HepG2 (cell line): Measurements from ENCODE around the gene NUDT2. TPM values are rescaled to one million over a fixed set of nuclear protein-coding genes. Genes with fewer than 3 reads are reported as not detected.
A peak's percentile ranks its signal among the peaks of the same experiment; 100 is the strongest.

ENCODE experiments used
- ADNP ChIP-seq: sonication (generic); formaldehyde crosslinking; IDR thresholded peaks from 2 replicates; pipeline ENCODE4 v1.4.0; 2020; ENCODE audit warnings: missing genetic modification reagents
- EHMT2 ChIP-seq: fragments of 200-600 bp; sonication (generic); IDR thresholded peaks from 2 replicates; pipeline ENCODE4 v1.7.0; 2017; ENCODE audit warnings: antibody characterized with exemption, low read depth, low read length, borderline replicate concordance
- GTF3A ChIP-seq: sonication (generic); formaldehyde crosslinking; conservative IDR thresholded peaks from 2 replicates; pipeline ENCODE4 v1.4.0; 2020; ENCODE audit warnings: mild to moderate bottlenecking, missing genetic modification reagents
- IKZF1 ChIP-seq: fragments of 450-650 bp; IDR thresholded peaks from 2 replicates; pipeline ENCODE4 v1.7.1; 2016
- KDM5B ChIP-seq: sonication (generic); formaldehyde crosslinking; IDR thresholded peaks from 2 replicates; pipeline ENCODE4 v1.4.0; 2020; ENCODE audit warnings: missing genetic modification reagents, mild to moderate bottlenecking, borderline replicate concordance
- PAX8 ChIP-seq: sonication (generic); formaldehyde crosslinking; IDR thresholded peaks from 2 replicates; pipeline ENCODE4 v1.8.0; 2022; ENCODE audit warnings: mild to moderate bottlenecking, missing genetic modification reagents, borderline replicate concordance
- ZNF30 ChIP-seq: sonication (generic); formaldehyde crosslinking; IDR thresholded peaks from 2 replicates; pipeline ENCODE4 v1.5.0; 2020; ENCODE audit warnings: mild to moderate bottlenecking, missing genetic modification reagents
- ZNF557 ChIP-seq: sonication (generic); formaldehyde crosslinking; IDR thresholded peaks from 2 replicates; pipeline ENCODE4 v1.4.0; 2020; ENCODE audit warnings: missing genetic modification reagents
- ZNF569 ChIP-seq: sonication (generic); formaldehyde crosslinking; IDR thresholded peaks from 2 replicates; pipeline ENCODE4 v1.5.0; 2020; ENCODE audit warnings: mild to moderate bottlenecking, missing genetic modification reagents, moderate library complexity, borderline replicate concordance
- ZNF777 ChIP-seq: sonication (generic); formaldehyde crosslinking; IDR thresholded peaks from 2 replicates; pipeline ENCODE4 v1.4.0; 2020; ENCODE audit warnings: missing genetic modification reagents
- polyA plus RNA-seq, 8 experiments: library from polyadenylated mRNA; depleted of rRNA in 3 of 8; stranded (reverse) in 7 of 8; unstranded in 1 of 8; fragments of >200 nt; fragmentation: Illumina TruSeq in 4 of 8; extraction: Trizol in 4 of 8; gene quantifications; 2 replicates each; pipeline versions ENCODE4 v1.2.1 to v1.2.3, GENCODE V29; 2011 to 2016; ENCODE audit warnings: low read depth in 4 of 8, missing spikeins in 1 of 8, mixed read lengths in 1 of 8; ENCODE audit not compliant: insufficient read depth in 1 of 8
- total RNA-seq, 5 experiments: library from RNA; depleted of rRNA; stranded (reverse); fragments of >200 nt; fragmentation: Illumina TruSeq; extraction: Trizol; gene quantifications; 2 replicates each; pipeline ENCODE4 v1.2.3, GENCODE V29; 2016; ENCODE audit warnings: low read depth in 1 of 5
- TF ChIP-seq, protein P1 (sequence below): IDR thresholded peaks from 2 replicates; pipeline ENCODE4 v1.6.1; 2016
- TF ChIP-seq, protein P2 (sequence below): sonication (generic); formaldehyde crosslinking; IDR thresholded peaks from 2 replicates; pipeline ENCODE4 v1.8.0; 2022; ENCODE audit warnings: mild to moderate bottlenecking, missing genetic modification reagents, borderline replicate concordance
- TF ChIP-seq, protein P3 (sequence below): sonication (generic); formaldehyde crosslinking; IDR thresholded peaks from 2 replicates; pipeline ENCODE4 v1.8.1; 2022; ENCODE audit warnings: low read depth, mild to moderate bottlenecking, missing genetic modification reagents
- TF ChIP-seq, protein P4 (sequence below): sonication (generic); formaldehyde crosslinking; IDR thresholded peaks from 2 replicates; pipeline ENCODE4 v1.4.0; 2020; ENCODE audit warnings: missing genetic modification reagents, borderline replicate concordance
- TF ChIP-seq, protein P5 (sequence below): sonication (generic); formaldehyde crosslinking; IDR thresholded peaks from 2 replicates; pipeline ENCODE4 v1.5.1; 2020; ENCODE audit warnings: missing genetic modification reagents, mild to moderate bottlenecking, borderline replicate concordance
- TF ChIP-seq, protein P6 (sequence below): sonication (generic); formaldehyde crosslinking; IDR thresholded peaks from 2 replicates; pipeline ENCODE4 v1.5.0; 2020; ENCODE audit warnings: mild to moderate bottlenecking, missing genetic modification reagents

The NUDT2 gene
- total and polyA plus RNA-seq, 2 of the 13 experiments (the other 11 are each of a cell fraction or from before 2014, with no cell fraction given) = 19.9 to 24.6 TPM

DNA sequence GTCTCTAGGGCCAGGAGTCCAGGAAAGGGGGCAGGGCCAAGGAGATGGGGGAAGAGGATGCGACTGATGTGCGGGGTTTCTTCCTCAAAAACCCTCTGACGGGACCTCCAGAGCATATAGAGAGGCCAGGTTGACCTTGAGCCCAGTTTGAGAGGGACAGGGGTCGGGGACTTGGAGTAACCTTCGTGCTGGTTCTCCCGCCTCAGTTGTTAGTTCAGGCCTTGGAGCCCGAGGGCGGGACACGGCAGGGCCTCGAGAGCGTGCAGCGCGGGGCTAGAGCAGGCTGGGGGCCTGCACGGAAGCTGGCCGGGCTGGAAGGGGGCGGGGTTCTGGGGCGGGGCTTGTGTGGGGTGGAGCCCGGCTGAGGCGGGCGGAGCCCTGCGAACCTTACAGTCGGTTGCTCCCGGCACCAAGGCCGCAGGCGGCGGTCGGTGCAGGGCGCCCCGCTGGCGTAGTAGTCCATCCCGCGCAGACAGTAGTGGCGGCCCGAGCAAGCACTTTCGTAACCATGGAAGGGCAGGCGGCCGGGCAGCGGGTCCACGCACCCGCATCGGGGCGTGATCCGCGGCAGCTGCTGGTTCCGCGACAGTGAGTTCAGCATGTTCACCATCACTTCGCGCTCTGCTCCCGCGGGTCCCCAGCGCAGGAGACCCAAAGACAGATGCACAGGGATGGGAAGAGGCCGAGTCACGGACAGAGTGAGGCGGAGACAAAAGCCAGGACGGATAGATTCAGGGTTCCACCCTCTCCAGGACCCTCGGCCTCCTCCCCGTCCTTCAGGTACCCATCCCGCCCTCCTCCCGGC, 51.3 kb downstream of the NUDT2 start (continued):
- TF ChIP-seq, protein P1, sequence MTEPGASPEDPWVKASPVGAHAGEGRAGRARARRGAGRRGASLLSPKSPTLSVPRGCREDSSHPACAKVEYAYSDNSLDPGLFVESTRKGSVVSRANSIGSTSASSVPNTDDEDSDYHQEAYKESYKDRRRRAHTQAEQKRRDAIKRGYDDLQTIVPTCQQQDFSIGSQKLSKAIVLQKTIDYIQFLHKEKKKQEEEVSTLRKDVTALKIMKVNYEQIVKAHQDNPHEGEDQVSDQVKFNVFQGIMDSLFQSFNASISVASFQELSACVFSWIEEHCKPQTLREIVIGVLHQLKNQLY (CRISPR knock-in tag) = peak; percentile 46; the same call in 1 of the 2 replicates
- TF ChIP-seq, protein P2, sequence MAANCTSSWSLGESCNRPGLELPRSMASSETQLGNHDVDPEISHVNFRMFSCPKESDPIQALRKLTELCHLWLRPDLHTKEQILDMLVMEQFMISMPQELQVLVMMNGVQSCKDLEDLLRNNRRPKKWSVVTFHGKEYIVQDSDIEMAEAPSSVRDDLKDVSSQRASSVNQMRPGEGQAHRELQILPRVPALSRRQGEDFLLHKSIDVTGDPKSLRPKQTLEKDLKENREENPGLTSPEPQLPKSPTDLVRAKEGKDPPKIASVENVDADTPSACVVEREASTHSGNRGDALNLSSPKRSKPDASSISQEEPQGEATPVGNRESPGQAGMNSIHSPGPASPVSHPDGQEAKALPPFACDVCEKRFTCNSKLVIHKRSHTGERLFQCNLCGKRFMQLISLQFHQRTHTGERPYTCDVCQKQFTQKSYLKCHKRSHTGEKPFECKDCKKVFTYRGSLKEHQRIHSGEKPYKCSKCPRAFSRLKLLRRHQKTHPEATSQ (CRISPR knock-in tag) = peak; percentile 40; the same call in 1 of the 2 replicates
- peak; percentile 90; the same call in 1 of the 2 replicates for TF ChIP-seq ZNF557 (CRISPR knock-in tag)
- TF ChIP-seq, protein P3, sequence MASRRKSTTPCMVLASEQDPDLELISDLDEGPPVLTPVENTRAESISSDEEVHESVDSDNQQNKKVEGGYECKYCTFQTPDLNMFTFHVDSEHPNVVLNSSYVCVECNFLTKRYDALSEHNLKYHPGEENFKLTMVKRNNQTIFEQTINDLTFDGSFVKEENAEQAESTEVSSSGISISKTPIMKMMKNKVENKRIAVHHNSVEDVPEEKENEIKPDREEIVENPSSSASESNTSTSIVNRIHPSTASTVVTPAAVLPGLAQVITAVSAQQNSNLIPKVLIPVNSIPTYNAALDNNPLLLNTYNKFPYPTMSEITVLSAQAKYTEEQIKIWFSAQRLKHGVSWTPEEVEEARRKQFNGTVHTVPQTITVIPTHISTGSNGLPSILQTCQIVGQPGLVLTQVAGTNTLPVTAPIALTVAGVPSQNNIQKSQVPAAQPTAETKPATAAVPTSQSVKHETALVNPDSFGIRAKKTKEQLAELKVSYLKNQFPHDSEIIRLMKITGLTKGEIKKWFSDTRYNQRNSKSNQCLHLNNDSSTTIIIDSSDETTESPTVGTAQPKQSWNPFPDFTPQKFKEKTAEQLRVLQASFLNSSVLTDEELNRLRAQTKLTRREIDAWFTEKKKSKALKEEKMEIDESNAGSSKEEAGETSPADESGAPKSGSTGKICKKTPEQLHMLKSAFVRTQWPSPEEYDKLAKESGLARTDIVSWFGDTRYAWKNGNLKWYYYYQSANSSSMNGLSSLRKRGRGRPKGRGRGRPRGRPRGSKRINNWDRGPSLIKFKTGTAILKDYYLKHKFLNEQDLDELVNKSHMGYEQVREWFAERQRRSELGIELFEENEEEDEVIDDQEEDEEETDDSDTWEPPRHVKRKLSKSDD (CRISPR knock-in tag) = 0 out of 2 replicates have a peak, but pooled peaks have one; percentile 27
- TF ChIP-seq, protein P4, sequence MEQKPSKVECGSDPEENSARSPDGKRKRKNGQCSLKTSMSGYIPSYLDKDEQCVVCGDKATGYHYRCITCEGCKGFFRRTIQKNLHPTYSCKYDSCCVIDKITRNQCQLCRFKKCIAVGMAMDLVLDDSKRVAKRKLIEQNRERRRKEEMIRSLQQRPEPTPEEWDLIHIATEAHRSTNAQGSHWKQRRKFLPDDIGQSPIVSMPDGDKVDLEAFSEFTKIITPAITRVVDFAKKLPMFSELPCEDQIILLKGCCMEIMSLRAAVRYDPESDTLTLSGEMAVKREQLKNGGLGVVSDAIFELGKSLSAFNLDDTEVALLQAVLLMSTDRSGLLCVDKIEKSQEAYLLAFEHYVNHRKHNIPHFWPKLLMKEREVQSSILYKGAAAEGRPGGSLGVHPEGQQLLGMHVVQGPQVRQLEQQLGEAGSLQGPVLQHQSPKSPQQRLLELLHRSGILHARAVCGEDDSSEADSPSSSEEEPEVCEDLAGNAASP (CRISPR knock-in tag) = no peak
- no peak for TF ChIP-seq ADNP
- TF ChIP-seq, protein P5, sequence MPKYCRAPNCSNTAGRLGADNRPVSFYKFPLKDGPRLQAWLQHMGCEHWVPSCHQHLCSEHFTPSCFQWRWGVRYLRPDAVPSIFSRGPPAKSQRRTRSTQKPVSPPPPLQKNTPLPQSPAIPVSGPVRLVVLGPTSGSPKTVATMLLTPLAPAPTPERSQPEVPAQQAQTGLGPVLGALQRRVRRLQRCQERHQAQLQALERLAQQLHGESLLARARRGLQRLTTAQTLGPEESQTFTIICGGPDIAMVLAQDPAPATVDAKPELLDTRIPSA (CRISPR knock-in tag) = peak; percentile 82; the same call in 1 of the 2 replicates
- TF ChIP-seq ZNF569 (CRISPR knock-in tag) = no peak
- no peak for TF ChIP-seq EHMT2
- no peak for TF ChIP-seq PAX8 (CRISPR knock-in tag)
- peak; percentile 94; the same call in 1 of the 2 replicates for TF ChIP-seq KDM5B (CRISPR knock-in tag)
- TF ChIP-seq, protein P6, sequence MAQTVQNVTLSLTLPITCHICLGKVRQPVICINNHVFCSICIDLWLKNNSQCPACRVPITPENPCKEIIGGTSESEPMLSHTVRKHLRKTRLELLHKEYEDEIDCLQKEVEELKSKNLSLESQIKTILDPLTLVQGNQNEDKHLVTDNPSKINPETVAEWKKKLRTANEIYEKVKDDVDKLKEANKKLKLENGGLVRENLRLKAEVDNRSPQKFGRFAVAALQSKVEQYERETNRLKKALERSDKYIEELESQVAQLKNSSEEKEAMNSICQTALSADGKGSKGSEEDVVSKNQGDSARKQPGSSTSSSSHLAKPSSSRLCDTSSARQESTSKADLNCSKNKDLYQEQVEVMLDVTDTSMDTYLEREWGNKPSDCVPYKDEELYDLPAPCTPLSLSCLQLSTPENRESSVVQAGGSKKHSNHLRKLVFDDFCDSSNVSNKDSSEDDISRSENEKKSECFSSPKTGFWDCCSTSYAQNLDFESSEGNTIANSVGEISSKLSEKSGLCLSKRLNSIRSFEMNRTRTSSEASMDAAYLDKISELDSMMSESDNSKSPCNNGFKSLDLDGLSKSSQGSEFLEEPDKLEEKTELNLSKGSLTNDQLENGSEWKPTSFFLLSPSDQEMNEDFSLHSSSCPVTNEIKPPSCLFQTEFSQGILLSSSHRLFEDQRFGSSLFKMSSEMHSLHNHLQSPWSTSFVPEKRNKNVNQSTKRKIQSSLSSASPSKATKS = peak; percentile 70; the same call in 1 of the 2 replicates
- no peak for TF ChIP-seq GTF3A
- TF ChIP-seq ZNF777 (CRISPR knock-in tag) = peak; percentile 64; the same call in 1 of the 2 replicates
- no peak for TF ChIP-seq IKZF1
- TF ChIP-seq ZNF30 (CRISPR knock-in tag) = peak; percentile 96
